Keratinocyte (primary cell): ENCODE data around the gene SLC25A21. TPM values are rescaled to one million over a fixed set of nuclear protein-coding genes. Genes with fewer than 3 reads are reported as not detected.

Experiments used
- DNase-seq: peaks from one replicate; pipeline ENCODE4 v3.0.0-alpha.2; 2011; ENCODE audit warnings: low read depth, missing footprints, low spot score
- FAIRE-seq: peaks from 2 replicates; lab custom pipeline; 2011; peaks lifted over from hg19 to GRCh38; lab: Jason Lieb, UNC
- H2AFZ ChIP-seq: 2 replicates; pipeline ENCODE4 v1.6.0; 2012; ENCODE audit warnings: low read length, control low read depth, inconsistent platforms; ENCODE audit not compliant: control insufficient read depth
- H3K27ac ChIP-seq: 2 replicates; pipeline ENCODE4 v1.5.1; 2011; ENCODE audit warnings: low read length; ENCODE audit not compliant: control insufficient read depth, insufficient read depth
- H3K27me3 ChIP-seq: 3 replicates; pipeline ENCODE4 v1.6.0; 2011; ENCODE audit warnings: low read length; ENCODE audit not compliant: control insufficient read depth, insufficient read depth; ENCODE audit errors: extremely low read depth
- H3K36me3 ChIP-seq, 2 experiments: 2 replicates in 1 of 2; 3 replicates in 1 of 2; pipeline ENCODE4 v1.5.1; 2011; ENCODE audit warnings: low read length in 2 of 2, mild to moderate bottlenecking in 1 of 2; ENCODE audit not compliant: control insufficient read depth in 2 of 2, insufficient read depth in 2 of 2; ENCODE audit errors: extremely low read depth in 1 of 2
- H3K4me1 ChIP-seq: 3 replicates; pipeline ENCODE4 v1.5.1; 2011; ENCODE audit warnings: low read length; ENCODE audit not compliant: control insufficient read depth, insufficient read depth; ENCODE audit errors: extremely low read depth
- H3K4me2 ChIP-seq: 3 replicates; pipeline ENCODE4 v1.6.0; 2011; ENCODE audit warnings: low read depth, low read length; ENCODE audit not compliant: control insufficient read depth, insufficient read depth; ENCODE audit errors: extremely low read depth
- H3K4me3 ChIP-seq, 3 experiments: fragments of 200-600 bp in 1 of 3; sonication (generic) in 1 of 3; 2 replicates in 2 of 3; 3 replicates in 1 of 3; pipeline ENCODE4 v1.5.1; 2011 to 2016; ENCODE audit warnings: low read length in 3 of 3, mild to moderate bottlenecking in 3 of 3, control low read depth in 2 of 3, inconsistent platforms in 1 of 3, low read depth in 1 of 3, mixed read lengths in 1 of 3, mixed run types in 1 of 3, moderate library complexity in 1 of 3; ENCODE audit not compliant: control insufficient read depth in 2 of 3, insufficient read depth in 2 of 3; ENCODE audit errors: extremely low read depth in 1 of 3
- H3K79me2 ChIP-seq: 2 replicates; pipeline ENCODE4 v1.6.0; 2012; ENCODE audit warnings: low read length; ENCODE audit not compliant: control insufficient read depth, insufficient read depth
- H3K9ac ChIP-seq: 3 replicates; pipeline ENCODE4 v1.6.0; 2011; ENCODE audit warnings: low read length; ENCODE audit not compliant: control insufficient read depth, insufficient read depth; ENCODE audit errors: extremely low read depth
- H3K9me1 ChIP-seq: 3 replicates; pipeline ENCODE4 v1.6.0; 2011; ENCODE audit warnings: low read length; ENCODE audit not compliant: control insufficient read depth, insufficient read depth; ENCODE audit errors: extremely low read depth
- H3K9me3 ChIP-seq: 2 replicates; pipeline ENCODE4 v1.5.1; 2012; ENCODE audit warnings: low read depth, low read length; ENCODE audit not compliant: control insufficient read depth
- H4K20me1 ChIP-seq: 3 replicates; pipeline ENCODE4 v1.6.0; 2011; ENCODE audit warnings: low read length; ENCODE audit not compliant: control insufficient read depth, insufficient read depth; ENCODE audit errors: extremely low read depth
- CTCF ChIP-seq, 3 experiments: IDR thresholded peaks in 1 of 3; conservative IDR thresholded peaks in 1 of 3; optimal IDR thresholded peaks in 1 of 3; 2 replicates in 2 of 3; 3 replicates in 1 of 3; pipeline versions ENCODE3 to v1.5.1; 2011; ENCODE audit warnings: low read length in 3 of 3, mild to moderate bottlenecking in 3 of 3, moderate library complexity in 2 of 3, control low read depth in 1 of 3, inconsistent platforms in 1 of 3; ENCODE audit not compliant: insufficient read depth in 2 of 3; ENCODE audit errors: extremely low read depth in 1 of 3
- EZH2 ChIP-seq: IDR thresholded peaks from one replicate; pipeline ENCODE4 v1.6.1; 2012; ENCODE audit warnings: inconsistent platforms, mild to moderate bottlenecking, low read length, moderate library complexity
- dilution Hi-C: fragments of 300-500 bp; cut with MboI; formaldehyde crosslinking; loops from one replicate; pipeline ENCODE4 v1.7.0; 2020; ENCODE audit warnings: low sequenced_read_pairs; ENCODE audit not compliant: extremely low pct_ligation_motif_present
- polyA plus RNA-seq, 5 experiments: library from polyadenylated mRNA; depleted of rRNA in 3 of 5; stranded (reverse) in 3 of 5; stranded (forward) in 1 of 5; unstranded in 1 of 5; fragments of >200 nt; gene quantifications; 1 replicate in 1 of 5; 2 replicates in 3 of 5; 3 replicates in 1 of 5; pipeline versions ENCODE4 v1.2.1 to v1.2.3, GENCODE V29; 2011 to 2012; ENCODE audit warnings: missing spikeins in 2 of 5, low read depth in 1 of 5, low replicate concordance in 1 of 5

SLC25A21 gene
- polyA plus RNA-seq, 1 donor (not counting 4 experiments of a cell fraction or from before 2014, with no cell fraction given), result 0.66 TPM

- Histone ChIP-seq H3K36me3 (no peaks in the 10 kb centered on the region), H4K20me1 (no peaks in the 10 kb centered on the region), H3K9ac (peak overlapping the region; percentile 7), H2AFZ (no peak overlapping the region), H3K9me3 (peaks cover 5% of the 10 kb centered on the region), H3K9me1 (no peaks in the 10 kb centered on the region), H3K4me1 (peaks cover 20% of the 10 kb centered on the region), H3K4me3 (peak overlapping the region in 2 of 3 experiments; percentile 33 to 38), H3K4me2 (peak overlapping the region; percentile 69), H3K27me3 (no peaks in the 10 kb centered on the region), H3K27ac (peak overlapping the region; percentile 67), H3K79me2 (peaks cover 40% of the 10 kb centered on the region)
- dilution Hi-C loops, result no loop called here
- no peak for TF ChIP-seq CTCF (optimal IDR thresholded peaks at IDR 0.05 in 1 of 3, IDR thresholded peaks at IDR 0.05 in 1 of 3, conservative IDR thresholded peaks at IDR 0.05 in 1 of 3; ENCODE audit: extremely low read depth in 1 of 3, insufficient read depth in 2 of 3, low read length in 3 of 3)
- TF ChIP-seq EZH2, result no peak
- FAIRE-seq (no peak), DNase-seq (peak; percentile 60)
These were observed 29.9 kb upstream of the SLC25A21 start for GRCh38 chr14:37202265-37202664.

GRCh38 chr14:37201724-37202123 lies 29.3 kb upstream of the SLC25A21 start:
- Histone ChIP-seq H3K27ac (peak overlapping the region; percentile 39), H3K36me3 (no peaks in the 10 kb centered on the region), H3K9me1 (no peaks in the 10 kb centered on the region), H3K4me2 (no peak overlapping the region), H3K4me1 (peaks cover 20% of the 10 kb centered on the region), H3K4me3 (no peak overlapping the region), H3K27me3 (no peaks in the 10 kb centered on the region), H3K79me2 (peaks cover 37% of the 10 kb centered on the region), H3K9ac (no peak overlapping the region), H4K20me1 (no peaks in the 10 kb centered on the region), H3K9me3 (peaks cover 5% of the 10 kb centered on the region), H2AFZ (no peak overlapping the region)
- FAIRE-seq, result no peak
- no peak for DNase-seq
- TF ChIP-seq CTCF (optimal IDR thresholded peaks at IDR 0.05 in 1 of 3, IDR thresholded peaks at IDR 0.05 in 1 of 3, conservative IDR thresholded peaks at IDR 0.05 in 1 of 3; ENCODE audit: extremely low read depth in 1 of 3, insufficient read depth in 2 of 3, low read length in 3 of 3) (no peak), EZH2 (no peak)
- dilution Hi-C loops, result no loop called here
